ENCODE data around the gene NMNAT2.

- TF ChIP-seq CTCF (IDR thresholded peaks at IDR 0.05) (no peak), POLR2AphosphoS5 (IDR thresholded peaks at IDR 0.05) (no peak)
Measured at GRCh38 chr1:183259924-183260323, 158.3 kb downstream of the NMNAT2 start.
